Nephron progenitor cell (in vitro differentiated cells): ENCODE data around the gene ENTHD1.

ENCODE experiments used
- DNase-seq: peaks from one replicate; pipeline ENCODE4 v3.0.0; 2021
- H3K27ac Mint-ChIP-seq: 2 replicates; pipeline ENCODE4 v1.8.0; 2021; ENCODE audit warnings: mild to moderate bottlenecking, moderate library complexity, mixed read lengths
- H3K27me3 Mint-ChIP-seq: 2 replicates; pipeline ENCODE4 v1.8.0; 2021; ENCODE audit warnings: mild to moderate bottlenecking, low read depth, mixed read lengths; ENCODE audit not compliant: poor library complexity
- H3K36me3 Mint-ChIP-seq: 2 replicates; pipeline ENCODE4 v1.8.0; 2021; ENCODE audit warnings: low read depth, mixed read lengths
- H3K4me1 Mint-ChIP-seq: 2 replicates; pipeline ENCODE4 v1.8.0; 2021; ENCODE audit warnings: mixed read lengths
- H3K4me3 Mint-ChIP-seq: 2 replicates; pipeline ENCODE4 v1.8.0; 2021; ENCODE audit warnings: mild to moderate bottlenecking, moderate library complexity, mixed read lengths
- H3K9me3 Mint-ChIP-seq: 2 replicates; pipeline ENCODE4 v1.8.0; 2021; ENCODE audit warnings: mild to moderate bottlenecking, moderate library complexity, mixed read lengths
- CTCF ChIP-seq: fragments of 200-600 bp; sonication (generic); IDR thresholded peaks from 2 replicates; pipeline ENCODE4 v1.5.0; 2021; ENCODE audit warnings: antibody characterized with exemption

ENTHD1 gene

GRCh38 chr22:39920134-39920743, 26.7 kb upstream of the ENTHD1 start:
- Mint-ChIP-seq H3K4me1 (peaks cover 42% of the 10 kb centered on the region), H3K27me3 (peaks cover 13% of the 10 kb centered on the region), H3K4me3 (no peak overlapping the region), H3K27ac (no peak overlapping the region), H3K9me3 (no peaks in the 10 kb centered on the region), H3K36me3 (no peaks in the 10 kb centered on the region)
- DNase-seq: no peak
- TF ChIP-seq CTCF: no peak

- no peak for TF ChIP-seq CTCF
- Mint-ChIP-seq H3K9me3 (no peaks in the 10 kb centered on the region), H3K4me3 (no peak overlapping the region), H3K36me3 (no peaks in the 10 kb centered on the region), H3K4me1 (peaks cover 59% of the 10 kb centered on the region), H3K27me3 (peaks cover 7% of the 10 kb centered on the region), H3K27ac (no peak overlapping the region)
- DNase-seq: no peak
These were observed 24.4 kb upstream of the ENTHD1 start for GRCh38 chr22:39917776-39918495.

GRCh38 chr22:39917197-39917643, 23.7 kb upstream of the ENTHD1 start:
- no peak for TF ChIP-seq CTCF
- Mint-ChIP-seq H3K27ac (no peak overlapping the region), H3K27me3 (peaks cover 13% of the 10 kb centered on the region), H3K9me3 (no peaks in the 10 kb centered on the region), H3K4me3 (no peak overlapping the region), H3K36me3 (no peaks in the 10 kb centered on the region), H3K4me1 (peaks cover 55% of the 10 kb centered on the region)
- DNase-seq: no peak

GRCh38 chr22:39916496-39916895, 22.9 kb upstream of the ENTHD1 start:
- Mint-ChIP-seq H3K9me3 (no peaks in the 10 kb centered on the region), H3K27me3 (peaks cover 14% of the 10 kb centered on the region), H3K27ac (no peak overlapping the region), H3K4me1 (peaks cover 55% of the 10 kb centered on the region), H3K4me3 (no peak overlapping the region), H3K36me3 (no peaks in the 10 kb centered on the region)
- TF ChIP-seq CTCF: no peak
- DNase-seq: no peak

GRCh38 chr22:39915295-39915726, 21.8 kb upstream of the ENTHD1 start:
- no peak for DNase-seq
- H3K9me3 Mint-ChIP-seq: no peaks in the 10 kb centered on the region
- H3K27ac Mint-ChIP-seq: peak overlapping the region; percentile 62
- H3K27me3 Mint-ChIP-seq: peaks cover 14% of the 10 kb centered on the region
- H3K4me1 Mint-ChIP-seq: peaks cover 56% of the 10 kb centered on the region
- H3K4me3 Mint-ChIP-seq: no peak overlapping the region
- H3K36me3 Mint-ChIP-seq: no peaks in the 10 kb centered on the region
- no peak for TF ChIP-seq CTCF

- no peak for DNase-seq
- H3K36me3 Mint-ChIP-seq: no peaks in the 10 kb centered on the region
- no peaks in the 10 kb centered on the region for H3K9me3 Mint-ChIP-seq
- peaks cover 14% of the 10 kb centered on the region for H3K27me3 Mint-ChIP-seq
- no peak overlapping the region for H3K4me3 Mint-ChIP-seq
- H3K4me1 Mint-ChIP-seq: peaks cover 52% of the 10 kb centered on the region
- H3K27ac Mint-ChIP-seq: no peak overlapping the region
- no peak for TF ChIP-seq CTCF
These were observed 21.0 kb upstream of the ENTHD1 start for GRCh38 chr22:39914584-39914983.
